HL-60 (cell line): ENCODE measurements around the gene DTNBP1.
A peak's percentile ranks its signal among the peaks of the same experiment; 100 is the strongest.

ENCODE experiments used
- DNase-seq, 2 experiments: peaks; one replicate each; pipeline ENCODE4 v3.0.0-alpha.2; 2010 to 2020; ENCODE audit warnings: low read depth in 1 of 2, low spot score in 1 of 2
- H3K27ac ChIP-seq: fragments of 250-450 bp; sonication (Bioruptor Pico); replicated peaks from 2 replicates; pipeline ENCODE4 v1.5.1; 2020; ENCODE audit warnings: mild to moderate bottlenecking, moderate library complexity
- H3K27me3 ChIP-seq: fragments of 250-450 bp; sonication (Bioruptor Pico); 2 replicates; pipeline ENCODE4 v1.5.1; 2021; ENCODE audit warnings: mild to moderate bottlenecking, moderate library complexity; ENCODE audit not compliant: insufficient read depth, poor library complexity, severe bottlenecking
- H3K4me3 ChIP-seq: replicated peaks from 2 replicates; pipeline ENCODE4 v1.5.1; 2011; ENCODE audit warnings: mild to moderate bottlenecking, control low read depth, low read length; ENCODE audit not compliant: insufficient read depth
- CTCF ChIP-seq: IDR thresholded peaks from one replicate; pipeline ENCODE4 v1.5.1; 2011; ENCODE audit warnings: low read length, control low read depth, inconsistent platforms; ENCODE audit not compliant: insufficient read depth
- GABPA ChIP-seq: IDR thresholded peaks from 2 replicates; pipeline ENCODE4 v1.6.1; 2012; ENCODE audit warnings: low read depth
- POLR2AphosphoS5 ChIP-seq: IDR thresholded peaks from 2 replicates; pipeline ENCODE4 v1.6.1; 2012; ENCODE audit warnings: low read depth
- REST ChIP-seq: IDR thresholded peaks from 2 replicates; pipeline ENCODE4 v1.6.1; 2012; ENCODE audit warnings: low read depth; ENCODE audit not compliant: insufficient replicate concordance
- SPI1 ChIP-seq: IDR thresholded peaks from 2 replicates; pipeline ENCODE4 v1.6.1; 2012; ENCODE audit warnings: low read depth, mild to moderate bottlenecking, borderline replicate concordance

DTNBP1 gene

GRCh38 chr6:15493437-15494168, 169.2 kb downstream of the DTNBP1 start:
- H3K27ac ChIP-seq: no peak overlapping the region
- DNase-seq: no peak
- no peaks in the 10 kb centered on the region for H3K27me3 ChIP-seq
- H3K4me3 ChIP-seq: no peak overlapping the region
- TF ChIP-seq GABPA (no peak), CTCF (no peak), POLR2AphosphoS5 (no peak), REST (no peak), SPI1 (no peak)

- Histone ChIP-seq H3K4me3 (no peak overlapping the region), H3K27ac (no peak overlapping the region), H3K27me3 (no peaks in the 10 kb centered on the region)
- no peak for DNase-seq
- TF ChIP-seq SPI1 (no peak), REST (no peak), GABPA (no peak), CTCF (no peak), POLR2AphosphoS5 (no peak)
These were observed 170.9 kb downstream of the DTNBP1 start for GRCh38 chr6:15491986-15492269.

GRCh38 chr6:15491255-15491985, 171.4 kb downstream of the DTNBP1 start:
- Histone ChIP-seq H3K4me3 (no peak overlapping the region), H3K27me3 (no peaks in the 10 kb centered on the region), H3K27ac (no peak overlapping the region)
- TF ChIP-seq CTCF (peak; percentile 77), REST (no peak)
- peak; percentile 25 to 54 for DNase-seq
